Caco-2 (cell line): ENCODE measurements around the gene CKLF. TPM values are rescaled to one million over a fixed set of nuclear protein-coding genes. Genes with fewer than 3 reads are reported as not detected.

Experiments used
- BruUV-seq: library from RNA; stranded (reverse); fragments of 400-500 nt; replicated peaks from 2 replicates; lab custom pipeline; 2021; lab: Mats Ljungman, UMichigan
- CTCF ChIA-PET: fragments of 300-600 bp; sonication (Branson Sonifier 250); formaldehyde crosslinking; loops from one replicate; lab custom pipeline; 2022; ENCODE audit warnings: antibody characterized with exemption; lab: Charles Lee
- POLR2A ChIA-PET: fragments of 300-600 bp; sonication (Branson Sonifier 250); formaldehyde crosslinking; loops from one replicate; lab custom pipeline; 2022; ENCODE audit warnings: antibody characterized with exemption; lab: Charles Lee
- DNase-seq, 2 experiments: peaks; one replicate each; pipeline versions ENCODE4 v3.0.0 to v3.0.0-alpha.2; 2020 to 2022
- H3K27me3 ChIP-seq: replicated peaks from 2 replicates; pipeline ENCODE4 v1.6.0; 2011; ENCODE audit warnings: low read length; ENCODE audit not compliant: control insufficient read depth, insufficient read depth
- H3K36me3 ChIP-seq: 2 replicates; pipeline ENCODE4 v1.5.1; 2011; ENCODE audit warnings: low read length; ENCODE audit not compliant: control insufficient read depth, insufficient read depth
- H3K4me1 ChIP-seq: fragments of 250-450 bp; sonication (Bioruptor Pico); 2 replicates; pipeline ENCODE4 v1.5.1; 2020; ENCODE audit warnings: mild to moderate bottlenecking
- H3K4me3 ChIP-seq: 2 replicates; pipeline ENCODE4 v1.5.1; 2011; ENCODE audit warnings: low read depth, mild to moderate bottlenecking, control low read depth, low read length
- H3K9me3 ChIP-seq: fragments of 250-450 bp; sonication (Bioruptor Pico); 2 replicates; pipeline ENCODE4 v1.5.1; 2020; ENCODE audit warnings: mild to moderate bottlenecking, moderate library complexity
- H3K27ac Mint-ChIP-seq: one replicate; pipeline ENCODE4 v1.8.0; 2022; ENCODE audit warnings: mixed read lengths; ENCODE audit not compliant: unreplicated experiment
- H3K27me3 Mint-ChIP-seq: one replicate; pipeline ENCODE4 v1.8.0; 2022; ENCODE audit warnings: mixed read lengths; ENCODE audit not compliant: insufficient read depth, unreplicated experiment
- H3K36me3 Mint-ChIP-seq: one replicate; pipeline ENCODE4 v1.8.0; 2022; ENCODE audit warnings: mild to moderate bottlenecking, mixed read lengths; ENCODE audit not compliant: insufficient read depth, unreplicated experiment
- H3K4me1 Mint-ChIP-seq: one replicate; pipeline ENCODE4 v1.8.0; 2022; ENCODE audit warnings: low read depth, mixed read lengths; ENCODE audit not compliant: unreplicated experiment
- H3K4me3 Mint-ChIP-seq: one replicate; pipeline ENCODE4 v1.8.0; 2022; ENCODE audit warnings: mild to moderate bottlenecking, moderate library complexity, mixed read lengths; ENCODE audit not compliant: unreplicated experiment
- H3K9me3 Mint-ChIP-seq: one replicate; pipeline ENCODE4 v1.8.0; 2022; ENCODE audit warnings: mixed read lengths; ENCODE audit not compliant: unreplicated experiment
- CTCF ChIP-seq, 2 experiments: fragments of 200-600 bp in 1 of 2; IDR thresholded peaks; 1 replicate in 1 of 2; 2 replicates in 1 of 2; pipeline versions ENCODE4 v1.5.1 to v1.8.0; 2011 to 2022; ENCODE audit warnings: antibody characterized with exemption in 1 of 2, control low read depth in 1 of 2, inconsistent platforms in 1 of 2, low read depth in 1 of 2, low read length in 1 of 2, mild to moderate bottlenecking in 1 of 2, moderate library complexity in 1 of 2; ENCODE audit not compliant: insufficient read depth in 1 of 2, severe bottlenecking in 1 of 2, unreplicated experiment in 1 of 2
- intact Hi-C: fragments of 100-400 bp; cut with micrococcal nuclease; formaldehyde crosslinking; loops from one replicate; pipeline ENCODE4 v1.10.0; 2022; ENCODE audit not compliant: unreplicated experiment
- total RNA-seq: library from RNA; stranded (reverse); gene quantifications from 2 replicates; pipeline ENCODE4 v1.2.3, GENCODE V29; 2022

CKLF gene
- total RNA-seq, 1 experiment from 2014 or later = 103 TPM

GRCh38 chr16:66507731-66508239 lies 44.6 kb upstream of the CKLF start:
- peaks cover 7% of the 10 kb centered on the region for H3K36me3 Mint-ChIP-seq
- H3K4me3 ChIP-seq = no peak overlapping the region
- no peak for TF ChIP-seq CTCF (IDR thresholded peaks at IDR 0.05; ENCODE audit: insufficient read depth in 1 of 2, low read depth in 1 of 2, low read length in 1 of 2, severe bottlenecking in 1 of 2, unreplicated experiment in 1 of 2)
- ChIA-PET CTCF (no interaction called here), POLR2A (no interaction called here)
- no peaks in the 10 kb centered on the region for H3K27me3 Mint-ChIP-seq
- H3K4me1 ChIP-seq = peaks cover 14% of the 10 kb centered on the region
- no peak for DNase-seq
- H3K4me3 Mint-ChIP-seq = no peak overlapping the region
- H3K27me3 ChIP-seq = no peaks in the 10 kb centered on the region
- no peaks in the 10 kb centered on the region for H3K9me3 ChIP-seq
- no peak overlapping the region for H3K27ac Mint-ChIP-seq
- peaks cover 10% of the 10 kb centered on the region for H3K4me1 Mint-ChIP-seq
- intact Hi-C loops = no loop called here
- H3K36me3 ChIP-seq = peaks cover 1% of the 10 kb centered on the region
- BruUV-seq = no TSS peak
- no peaks in the 10 kb centered on the region for H3K9me3 Mint-ChIP-seq

- peaks cover 15% of the 10 kb centered on the region for H3K4me1 Mint-ChIP-seq
- H3K36me3 Mint-ChIP-seq = peaks cover 7% of the 10 kb centered on the region
- intact Hi-C loops = no loop called here
- no peak for TF ChIP-seq CTCF (IDR thresholded peaks at IDR 0.05; ENCODE audit: insufficient read depth in 1 of 2, low read depth in 1 of 2, low read length in 1 of 2, severe bottlenecking in 1 of 2, unreplicated experiment in 1 of 2)
- H3K9me3 Mint-ChIP-seq = no peaks in the 10 kb centered on the region
- BruUV-seq = no TSS peak
- Histone ChIP-seq H3K9me3 (no peaks in the 10 kb centered on the region), H3K27me3 (no peaks in the 10 kb centered on the region), H3K4me3 (no peak overlapping the region), H3K36me3 (peaks cover 1% of the 10 kb centered on the region), H3K4me1 (peaks cover 20% of the 10 kb centered on the region)
- no peak for DNase-seq
- no peaks in the 10 kb centered on the region for H3K27me3 Mint-ChIP-seq
- H3K27ac Mint-ChIP-seq = no peak overlapping the region
- no peak overlapping the region for H3K4me3 Mint-ChIP-seq
- POLR2A ChIA-PET = no interaction called here
- CTCF ChIA-PET = no interaction called here
These were observed 44.0 kb upstream of the CKLF start for GRCh38 chr16:66508248-66508913.

GRCh38 chr16:66508914-66509496 lies 43.4 kb upstream of the CKLF start:
- Mint-ChIP-seq H3K4me3 (no peak overlapping the region), H3K36me3 (peaks cover 7% of the 10 kb centered on the region), H3K4me1 (peaks cover 19% of the 10 kb centered on the region), H3K9me3 (no peaks in the 10 kb centered on the region), H3K27ac (no peak overlapping the region), H3K27me3 (no peaks in the 10 kb centered on the region)
- H3K9me3 ChIP-seq = no peaks in the 10 kb centered on the region
- DNase-seq = no peak
- ChIA-PET POLR2A (no interaction called here), CTCF (no interaction called here)
- peaks cover 1% of the 10 kb centered on the region for H3K36me3 ChIP-seq
- H3K27me3 ChIP-seq = no peaks in the 10 kb centered on the region
- no peak for TF ChIP-seq CTCF (IDR thresholded peaks at IDR 0.05; ENCODE audit: insufficient read depth in 1 of 2, low read depth in 1 of 2, low read length in 1 of 2, severe bottlenecking in 1 of 2, unreplicated experiment in 1 of 2)
- BruUV-seq = no TSS peak
- intact Hi-C loops = no loop called here
- H3K4me1 ChIP-seq = peaks cover 24% of the 10 kb centered on the region
- H3K4me3 ChIP-seq = no peak overlapping the region
